Fibroblast of skin of left quadriceps (primary cell): ENCODE data around the gene ITGA6.
"Not testable (repeated sequence)": the region's sequence is repeated elsewhere in the genome, so short reads cannot be mapped to it uniquely, and the experiment has no call there.

Experiments
- DNase-seq, 2 experiments: peaks; one replicate each; pipeline ENCODE4 v3.0.0-alpha.2; 2013; ENCODE audit warnings: low read depth in 2 of 2

Gene ITGA6

GRCh38 chr2:172516299-172516698 lies 88.9 kb downstream of the ITGA6 start:
- DNase-seq, result peak; percentile 2 to 3

GRCh38 chr2:172518995-172519394 lies 91.6 kb downstream of the ITGA6 start:
- DNase-seq, result no peak

GRCh38 chr2:172525601-172526000 lies 98.2 kb downstream of the ITGA6 start:
- no peak for DNase-seq

- no peak for DNase-seq
These were observed 103.9 kb downstream of the ITGA6 start for GRCh38 chr2:172531309-172531708.

- not testable (repeated sequence) for DNase-seq
These were observed 105.1 kb downstream of the ITGA6 start for GRCh38 chr2:172532461-172532860.

- DNase-seq, result no peak
These were observed 106.3 kb downstream of the ITGA6 start for GRCh38 chr2:172533687-172534086.

- no peak for DNase-seq
These were observed 107.7 kb downstream of the ITGA6 start for GRCh38 chr2:172535119-172535518.

GRCh38 chr2:172537851-172538250 lies 110.5 kb downstream of the ITGA6 start:
- DNase-seq, result not testable (repeated sequence)

- DNase-seq, result no peak
These were observed 112.4 kb downstream of the ITGA6 start for GRCh38 chr2:172539767-172540166.

GRCh38 chr2:172540421-172540820 lies 113.0 kb downstream of the ITGA6 start:
- DNase-seq, result no peak

- DNase-seq, result no peak
These were observed 118.2 kb downstream of the ITGA6 start for GRCh38 chr2:172545408-172546075.

- no peak for DNase-seq
These were observed 121.7 kb downstream of the ITGA6 start for GRCh38 chr2:172549131-172549530.

GRCh38 chr2:172549802-172550201 lies 122.4 kb downstream of the ITGA6 start:
- not testable (repeated sequence) for DNase-seq

GRCh38 chr2:172550419-172550818 lies 123.0 kb downstream of the ITGA6 start:
- DNase-seq, result no peak

GRCh38 chr2:172551271-172551670 lies 123.9 kb downstream of the ITGA6 start:
- DNase-seq, result no peak

GRCh38 chr2:172552547-172553291 lies 125.3 kb downstream of the ITGA6 start:
- DNase-seq, result peak; percentile 62 to 69

GRCh38 chr2:172554352-172555271 lies 127.2 kb downstream of the ITGA6 start:
- no peak for DNase-seq

- DNase-seq, result no peak
These were observed 127.8 kb downstream of the ITGA6 start for GRCh38 chr2:172555272-172555521.
